ENCODE data around the gene NR6A1. TPM values are rescaled to one million over a fixed set of nuclear protein-coding genes. Genes with fewer than 3 reads are reported as not detected.

The NR6A1 gene
- total RNA-seq, 4 donors from 2014 or later = 1.7 to 8.4 (median 5.5) TPM

DNA sequence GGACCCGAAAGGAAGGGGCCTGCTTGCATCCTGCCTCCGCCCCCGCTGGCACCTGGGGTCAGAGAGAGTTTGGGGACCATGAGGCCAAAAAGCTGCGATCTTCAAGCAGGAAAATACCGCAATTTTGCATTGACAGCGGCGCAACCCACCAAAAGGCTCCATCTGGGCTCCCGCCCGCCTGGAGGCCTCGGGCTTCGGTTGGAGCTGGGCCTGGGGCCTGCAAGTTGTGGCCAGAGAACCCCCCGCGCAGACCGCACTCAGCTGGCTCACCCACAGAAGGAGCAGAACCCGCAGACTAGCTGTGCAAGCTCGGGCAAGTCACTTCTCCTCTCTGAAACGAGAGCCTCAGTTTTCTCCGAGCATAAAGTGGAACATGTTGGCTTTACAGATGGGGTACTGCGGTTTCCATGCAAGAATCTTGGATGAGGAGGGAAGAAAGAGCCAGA lies 265.2 kb downstream of the NR6A1 start:
- Histone ChIP-seq H3K4me3 (no peak overlapping the region), H3K9me3 (no peaks in the 10 kb centered on the region), H3K27ac (no peak overlapping the region), H3K27me3 (peaks cover 0 to 54% of the 10 kb centered on the region in 2 donors), H3K36me3 (no peaks in the 10 kb centered on the region), H3K4me1 (peaks cover 0 to 24% (median 7%) of the 10 kb centered on the region in 4 donors)
- no peak for TF ChIP-seq POLR2A (IDR thresholded peaks at IDR 0.05)
- no peak for DNase-seq (ENCODE audit: low spot score in 2 of 2)
- WGBS, 2 donors = 87% methylated on average over 18 to 19 of the region's 19 CpGs

DNA sequence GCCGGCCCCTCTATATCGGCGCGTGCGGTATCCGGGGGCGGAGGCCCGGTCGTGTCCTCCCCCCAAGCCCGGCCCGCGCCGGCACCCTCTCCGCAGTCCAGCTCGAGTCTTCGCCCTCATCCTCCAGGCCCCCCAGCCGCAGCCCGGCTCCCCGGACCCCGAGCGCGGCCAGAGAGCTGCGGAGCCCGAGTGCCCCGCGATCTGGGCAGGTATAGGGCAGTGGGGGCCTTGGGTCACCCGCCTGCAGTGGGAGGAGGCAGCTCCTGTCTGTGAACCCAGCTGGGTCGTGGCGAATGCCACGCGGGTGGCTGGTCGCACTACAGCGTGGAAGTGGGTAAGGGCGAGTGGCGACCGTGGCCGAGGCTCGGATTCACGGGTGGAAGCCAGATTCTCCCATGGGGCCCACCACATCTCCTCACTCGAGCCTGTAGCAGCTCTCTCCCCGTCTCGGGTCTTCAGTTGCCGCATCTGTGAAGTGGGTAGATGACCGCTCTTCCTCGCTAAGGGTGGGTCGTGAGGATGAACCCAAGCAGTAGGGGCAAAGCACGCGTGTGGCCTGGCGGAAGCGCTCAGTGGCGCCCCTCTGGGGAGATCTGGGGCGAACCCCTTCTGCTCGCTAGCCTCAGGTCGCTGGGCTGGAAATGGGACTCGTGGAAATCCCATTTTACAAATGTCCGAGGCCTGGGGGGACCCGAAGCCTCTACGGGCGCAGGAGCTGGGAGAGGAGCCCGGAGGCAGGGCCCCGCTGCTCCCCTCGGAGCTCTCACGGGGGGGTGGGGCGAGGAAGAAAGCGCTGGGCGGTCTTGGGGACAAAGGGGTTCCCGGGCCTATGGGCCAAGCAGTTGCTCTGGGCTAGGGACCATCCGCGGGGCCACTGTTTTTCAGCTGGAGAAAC lies 265.9 kb downstream of the NR6A1 start:
- H3K9me3 ChIP-seq = no peaks in the 10 kb centered on the region
- peaks cover 0 to 61% of the 10 kb centered on the region in 2 donors for H3K27me3 ChIP-seq
- peak overlapping the region in 1 of 4 donors; percentile 24 for H3K4me3 ChIP-seq
- H3K4me1 ChIP-seq = peaks cover 0 to 24% (median 7%) of the 10 kb centered on the region in 4 donors
- TF ChIP-seq EP300 (IDR thresholded peaks at IDR 0.05) (no peak), CTCF (IDR thresholded peaks at IDR 0.05) (no peak), POLR2A (IDR thresholded peaks at IDR 0.05) (no peak)
- no peaks in the 10 kb centered on the region for H3K36me3 ChIP-seq
- WGBS, 2 donors = 48 to 49% methylated on average over 37 to 53 of the region's 69 CpGs
- no peak for DNase-seq (ENCODE audit: low spot score in 2 of 2)
- no peak overlapping the region for H3K27ac ChIP-seq

- H3K4me1 ChIP-seq = peaks cover 0 to 24% (median 7%) of the 10 kb centered on the region in 4 donors
- H3K9me3 ChIP-seq = no peaks in the 10 kb centered on the region
- no peak for DNase-seq (ENCODE audit: low spot score in 2 of 2)
- 0 to 1% methylated on average over 6 to 14 of the region's 81 CpGs for WGBS, 2 donors
- peaks cover 0 to 68% of the 10 kb centered on the region in 2 donors for H3K27me3 ChIP-seq
- TF ChIP-seq CTCF (IDR thresholded peaks at IDR 0.05) (no peak), POLR2A (IDR thresholded peaks at IDR 0.05) (no peak), EP300 (IDR thresholded peaks at IDR 0.05) (no peak)
- H3K36me3 ChIP-seq = no peaks in the 10 kb centered on the region
- H3K4me3 ChIP-seq = peak overlapping the region in 1 of 4 donors; percentile 33
- H3K27ac ChIP-seq = no peak overlapping the region
Measured at GRCh38 chr9:124504530-124505005, 266.5 kb downstream of the NR6A1 start.

DNA sequence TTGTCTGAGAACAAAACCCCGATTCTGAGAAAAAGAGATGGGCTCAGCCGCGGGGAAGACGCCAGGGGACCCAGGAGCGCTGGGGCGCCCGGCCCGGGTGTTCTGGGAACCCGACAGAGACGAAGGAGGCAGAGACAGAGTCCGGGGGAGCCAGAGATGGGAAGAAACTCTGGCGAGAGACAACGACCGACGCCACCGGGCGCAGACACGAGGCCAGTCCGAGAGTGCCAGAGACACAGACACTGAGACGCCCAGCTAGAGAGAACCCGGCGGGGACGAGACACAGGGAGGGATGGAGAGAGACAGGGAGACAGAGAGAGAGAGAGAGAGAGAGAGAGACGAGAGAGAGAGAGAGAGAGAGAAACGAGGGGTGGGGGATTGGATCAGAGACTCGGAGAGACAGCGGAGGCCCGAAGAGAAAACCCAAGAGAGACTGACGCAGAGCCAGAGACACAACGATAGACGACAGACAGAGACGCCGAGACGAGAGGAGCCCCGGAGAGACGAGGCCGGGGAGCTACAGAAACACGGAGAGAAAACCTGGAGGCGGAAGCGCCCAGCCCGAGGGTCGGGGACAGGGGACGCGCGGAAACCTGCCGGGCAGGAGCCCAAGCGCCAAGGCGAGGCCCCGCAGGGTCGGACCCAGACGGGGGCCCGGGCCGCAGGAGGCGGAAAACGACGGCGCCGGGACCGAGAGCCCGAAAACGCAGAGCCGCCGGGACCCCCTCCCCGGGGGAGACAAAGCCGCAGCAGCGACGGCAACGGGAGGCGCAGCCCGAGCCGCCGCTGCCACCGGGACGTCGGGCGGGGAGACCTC lies 267.2 kb downstream of the NR6A1 start:
- H3K9me3 ChIP-seq = no peaks in the 10 kb centered on the region
- H3K27ac ChIP-seq = no peak overlapping the region
- peaks cover 0 to 73% of the 10 kb centered on the region in 2 donors for H3K27me3 ChIP-seq
- 2 to 3% methylated on average over 62 to 75 of the region's 76 CpGs for whole genome bisulfite sequencing, 2 donors
- no peaks in the 10 kb centered on the region for H3K36me3 ChIP-seq
- DNase-seq (ENCODE audit: low spot score in 2 of 2) = no peak
- peak overlapping the region in 2 of 4 donors; percentile 23 to 33 for H3K4me3 ChIP-seq
- peaks cover 0 to 24% (median 7%) of the 10 kb centered on the region in 4 donors for H3K4me1 ChIP-seq
- TF ChIP-seq EP300 (IDR thresholded peaks at IDR 0.05) = no peak

- H3K9me3 ChIP-seq = no peaks in the 10 kb centered on the region
- peak overlapping the region in 1 of 4 donors; percentile 2 for H3K4me3 ChIP-seq
- H3K4me1 ChIP-seq = peaks cover 0 to 24% (median 7%) of the 10 kb centered on the region in 4 donors
- H3K36me3 ChIP-seq = no peaks in the 10 kb centered on the region
- 10 to 16% methylated on average over 32 to 56 of the region's 96 CpGs for WGBS, 2 donors
- no peak overlapping the region for H3K27ac ChIP-seq
- TF ChIP-seq EP300 (IDR thresholded peaks at IDR 0.05) (peak in 1 of 2 donors; percentile 63), CTCF (IDR thresholded peaks at IDR 0.05) (no peak)
- peaks cover 0 to 76% of the 10 kb centered on the region in 2 donors for H3K27me3 ChIP-seq
- no peak for DNase-seq (ENCODE audit: low spot score in 2 of 2)
Measured at GRCh38 chr9:124502711-124503702, 268.1 kb downstream of the NR6A1 start.
